NCI-H1105 (cell line): ENCODE data around the gene LHFPL6.

Experiments used
- DNase-seq: peaks from one replicate; lab custom pipeline; 2025; lab: John Stamatoyannopoulos, UW

The LHFPL6 gene

GRCh38 chr13:39462428-39462827, 140.6 kb downstream of the LHFPL6 start:
- no peak for DNase-seq

GRCh38 chr13:39461685-39462266, 141.2 kb downstream of the LHFPL6 start:
- DNase-seq: no peak

GRCh38 chr13:39457274-39457673, 145.7 kb downstream of the LHFPL6 start:
- DNase-seq: no peak

GRCh38 chr13:39455521-39456175, 147.3 kb downstream of the LHFPL6 start:
- no peak for DNase-seq

GRCh38 chr13:39452834-39453233, 150.2 kb downstream of the LHFPL6 start:
- DNase-seq: no peak

- no peak for DNase-seq
Measured at GRCh38 chr13:39452417-39452816, 150.6 kb downstream of the LHFPL6 start.

- DNase-seq: no peak
Measured at GRCh38 chr13:39451860-39452301, 151.1 kb downstream of the LHFPL6 start.

GRCh38 chr13:39451301-39451700, 151.7 kb downstream of the LHFPL6 start:
- peak; percentile 3 for DNase-seq

- no peak for DNase-seq
Measured at GRCh38 chr13:39450176-39450575, 152.8 kb downstream of the LHFPL6 start.

GRCh38 chr13:39448834-39449233, 154.2 kb downstream of the LHFPL6 start:
- no peak for DNase-seq

- DNase-seq: no peak
Measured at GRCh38 chr13:39446865-39447264, 156.1 kb downstream of the LHFPL6 start.

GRCh38 chr13:39444866-39445265, 158.1 kb downstream of the LHFPL6 start:
- DNase-seq: no peak

- no peak for DNase-seq
Measured at GRCh38 chr13:39433651-39434050, 169.3 kb downstream of the LHFPL6 start.

GRCh38 chr13:39432196-39432595, 170.8 kb downstream of the LHFPL6 start:
- no peak for DNase-seq

- DNase-seq: no peak
Measured at GRCh38 chr13:39422845-39423565, 180.0 kb downstream of the LHFPL6 start.

- DNase-seq: no peak
Measured at GRCh38 chr13:39419876-39420275, 183.1 kb downstream of the LHFPL6 start.

GRCh38 chr13:39419068-39419467, 183.9 kb downstream of the LHFPL6 start:
- no peak for DNase-seq

- no peak for DNase-seq
Measured at GRCh38 chr13:39418424-39418823, 184.6 kb downstream of the LHFPL6 start.

GRCh38 chr13:39417643-39418042, 185.3 kb downstream of the LHFPL6 start:
- DNase-seq: no peak

GRCh38 chr13:39417131-39417530, 185.9 kb downstream of the LHFPL6 start:
- no peak for DNase-seq

- DNase-seq: no peak
Measured at GRCh38 chr13:39415008-39415802, 187.8 kb downstream of the LHFPL6 start.

- DNase-seq: no peak
Measured at GRCh38 chr13:39414339-39414738, 188.7 kb downstream of the LHFPL6 start.
